H1 (cell line): ENCODE data around the gene SMTN. TPM values are rescaled to one million over a fixed set of nuclear protein-coding genes. Genes with fewer than 3 reads are reported as not detected.

Experiments used
- CTCF ChIA-PET: fragments of 300-600 bp; sonication (Branson Sonifier 250); formaldehyde crosslinking; loops from one replicate; lab custom pipeline; 2021; ENCODE audit not compliant: partially characterized antibody; lab: Charles Lee
- POLR2A ChIA-PET: fragments of 300-600 bp; sonication (Branson Sonifier 250); formaldehyde crosslinking; loops from one replicate; lab custom pipeline; 2021; ENCODE audit warnings: inconsistent platforms; ENCODE audit not compliant: partially characterized antibody; lab: Charles Lee
- DNase-seq, 2 experiments: peaks; one replicate each; pipeline versions ENCODE4 v3.0.0 to v3.0.0-alpha.2; 2010 to 2022; ENCODE audit warnings: low spot score in 2 of 2, low read depth in 1 of 2, mixed read lengths in 1 of 2
- FAIRE-seq: peaks from 2 replicates; lab custom pipeline; 2011; peaks lifted over from hg19 to GRCh38; lab: Jason Lieb, UNC
- H2AFZ ChIP-seq: 2 replicates; pipeline ENCODE4 v1.8.1; 2012; ENCODE audit warnings: low read length, inconsistent platforms
- H2AK5ac ChIP-seq: 2 replicates; pipeline ENCODE4 v1.6.1; 2013; ENCODE audit warnings: low read depth, low read length
- H2BK120ac ChIP-seq: replicated peaks from 2 replicates; pipeline ENCODE3; 2013; ENCODE audit warnings: low read depth, low read length, inconsistent platforms
- H2BK12ac ChIP-seq: 2 replicates; pipeline ENCODE4 v1.6.1; 2013; ENCODE audit warnings: low read depth, low read length
- H2BK15ac ChIP-seq: 2 replicates; pipeline ENCODE4 v1.6.1; 2013; ENCODE audit warnings: low read length
- H2BK20ac ChIP-seq: 2 replicates; pipeline ENCODE4 v1.6.1; 2013; ENCODE audit warnings: low read length
- H2BK5ac ChIP-seq: 2 replicates; pipeline ENCODE4 v1.6.1; 2013; ENCODE audit warnings: low read depth, low read length
- H3K14ac ChIP-seq: 2 replicates; pipeline ENCODE4 v1.6.1; 2013; ENCODE audit warnings: inconsistent platforms; ENCODE audit not compliant: insufficient read length
- H3K18ac ChIP-seq: 2 replicates; pipeline ENCODE4 v1.6.1; 2013; ENCODE audit warnings: low read length; ENCODE audit errors: extremely low read depth
- H3K23ac ChIP-seq: 2 replicates; pipeline ENCODE4 v1.6.1; 2013; ENCODE audit warnings: inconsistent platforms; ENCODE audit not compliant: insufficient read length
- H3K23me2 ChIP-seq: 2 replicates; pipeline ENCODE4 v1.6.1; 2013; ENCODE audit warnings: low read depth, low read length
- H3K27ac ChIP-seq: 2 replicates; pipeline ENCODE4 v1.6.1; 2011; ENCODE audit warnings: low read depth, low read length, inconsistent platforms
- H3K27me3 ChIP-seq, 4 experiments: replicated peaks in 1 of 4; 1 replicate in 1 of 4; 2 replicates in 3 of 4; pipeline versions ENCODE4 v1.6.1 to v1.8.1; 2011 to 2013; ENCODE audit warnings: low read length in 3 of 4, mild to moderate bottlenecking in 3 of 4, inconsistent platforms in 2 of 4, mixed read lengths in 2 of 4, moderate library complexity in 1 of 4; ENCODE audit not compliant: control insufficient read depth in 3 of 4, insufficient read depth in 3 of 4; ENCODE audit errors: extremely low read depth in 1 of 4
- H3K36me3 ChIP-seq, 4 experiments: 2 replicates each; pipeline versions ENCODE4 v1.6.1 to v1.8.1; 2011 to 2013; ENCODE audit warnings: mild to moderate bottlenecking in 4 of 4, low read length in 3 of 4, moderate library complexity in 2 of 4, control low read depth in 1 of 4, inconsistent platforms in 1 of 4; ENCODE audit not compliant: insufficient read depth in 4 of 4, control insufficient read depth in 2 of 4
- H3K4ac ChIP-seq: replicated peaks from 2 replicates; pipeline ENCODE3; 2013; ENCODE audit warnings: low read length, low read depth, mixed read lengths, inconsistent platforms; ENCODE audit not compliant: insufficient read length
- H3K4me1 ChIP-seq, 4 experiments: replicated peaks in 1 of 4; 1 replicate in 1 of 4; 2 replicates in 3 of 4; pipeline versions ENCODE4 v1.6.1 to v1.8.1; 2011 to 2013; ENCODE audit warnings: low read length in 3 of 4, inconsistent platforms in 2 of 4, mixed read lengths in 1 of 4; ENCODE audit not compliant: insufficient read depth in 4 of 4, control insufficient read depth in 3 of 4
- H3K4me2 ChIP-seq, 2 experiments: 2 replicates each; pipeline versions ENCODE4 v1.6.1 to v1.8.1; 2011 to 2013; ENCODE audit warnings: low read depth in 2 of 2, low read length in 2 of 2, control low read depth in 1 of 2, inconsistent platforms in 1 of 2, mild to moderate bottlenecking in 1 of 2; ENCODE audit not compliant: insufficient read depth in 1 of 2
- H3K4me3 ChIP-seq, 4 experiments: fragments of 200-600, 300-600 bp in 1 of 4; sonication (generic), shearing (Covaris generic), sonication (Bioruptor Twin) in 1 of 4; 2 replicates each; pipeline versions ENCODE4 v1.5.1 to v1.8.1; 2011 to 2016; ENCODE audit warnings: low read length in 4 of 4, low read depth in 3 of 4, control low read depth in 2 of 4, inconsistent platforms in 2 of 4, mild to moderate bottlenecking in 2 of 4, mixed read lengths in 1 of 4, moderate library complexity in 1 of 4; ENCODE audit not compliant: insufficient read depth in 2 of 4; ENCODE audit errors: extremely low read depth in 1 of 4
- H3K56ac ChIP-seq: replicated peaks from 2 replicates; pipeline ENCODE3; 2013; ENCODE audit warnings: low read depth, mild to moderate bottlenecking, mixed read lengths, low read length, inconsistent platforms; ENCODE audit not compliant: insufficient read length
- H3K79me1 ChIP-seq: 2 replicates; pipeline ENCODE4 v1.6.1; 2013; ENCODE audit warnings: low read depth, low read length, control low read depth
- H3K79me2 ChIP-seq, 2 experiments: 2 replicates each; pipeline versions ENCODE4 v1.6.1 to v1.8.1; 2012 to 2013; ENCODE audit warnings: low read length in 2 of 2, mild to moderate bottlenecking in 2 of 2, inconsistent platforms in 1 of 2; ENCODE audit not compliant: insufficient read depth in 2 of 2, control insufficient read depth in 1 of 2
- H3K9ac ChIP-seq, 4 experiments: replicated peaks in 1 of 4; 1 replicate in 1 of 4; 2 replicates in 3 of 4; pipeline versions ENCODE4 v1.6.1 to v1.8.1; 2011 to 2013; ENCODE audit warnings: low read depth in 3 of 4, low read length in 3 of 4, control low read depth in 2 of 4, mild to moderate bottlenecking in 2 of 4, moderate library complexity in 2 of 4, inconsistent platforms in 1 of 4; ENCODE audit errors: extremely low read depth in 1 of 4
- H3K9me3 ChIP-seq, 2 experiments: 2 replicates each; pipeline versions ENCODE4 v1.6.1 to v1.8.1; 2012 to 2013; ENCODE audit warnings: mild to moderate bottlenecking in 2 of 2, moderate library complexity in 2 of 2, control low read depth in 1 of 2, inconsistent platforms in 1 of 2, low read depth in 1 of 2, low read length in 1 of 2, mixed read lengths in 1 of 2; ENCODE audit not compliant: insufficient read depth in 2 of 2
- H4K20me1 ChIP-seq, 2 experiments: replicated peaks in 1 of 2; 2 replicates each; pipeline versions ENCODE3 to v1.8.1; 2011 to 2013; ENCODE audit warnings: inconsistent platforms in 2 of 2, low read length in 2 of 2, mild to moderate bottlenecking in 1 of 2; ENCODE audit not compliant: insufficient read depth in 2 of 2, control insufficient read depth in 1 of 2
- H4K5ac ChIP-seq: 2 replicates; pipeline ENCODE4 v1.6.1; 2013; ENCODE audit warnings: low read length, low read depth, mixed read lengths, inconsistent platforms; ENCODE audit not compliant: insufficient read length
- H4K8ac ChIP-seq: 2 replicates; pipeline ENCODE4 v1.8.0; 2013; ENCODE audit warnings: mild to moderate bottlenecking, moderate library complexity, low read length, inconsistent platforms; ENCODE audit not compliant: insufficient read depth; ENCODE audit errors: extremely low read depth
- H4K91ac ChIP-seq: replicated peaks from 2 replicates; pipeline ENCODE3; 2013; ENCODE audit warnings: low read length, mixed read lengths, inconsistent platforms; ENCODE audit not compliant: insufficient read length
- ATF3 ChIP-seq: IDR thresholded peaks from 2 replicates; pipeline ENCODE4 v1.6.1; 2011; ENCODE audit warnings: low read depth, mild to moderate bottlenecking, low read length; ENCODE audit not compliant: insufficient read depth
- CHD1 ChIP-seq: IDR thresholded peaks from 2 replicates; pipeline ENCODE4 v1.6.1; 2012; ENCODE audit warnings: low read depth, low read length, improper control_type of control experiment
- KDM1A ChIP-seq: fragments of 200-600, 300-600 bp; sonication (generic); IDR thresholded peaks from 2 replicates; pipeline ENCODE4 v1.7.1; 2016; ENCODE audit warnings: mild to moderate bottlenecking, low read length, borderline replicate concordance
- KDM4A ChIP-seq: IDR thresholded peaks from one replicate; pipeline ENCODE4 v1.7.1; 2012; ENCODE audit warnings: low read depth, mild to moderate bottlenecking, moderate library complexity, low read length, inconsistent platforms; ENCODE audit not compliant: severe bottlenecking
- MAX ChIP-seq: IDR thresholded peaks from 2 replicates; pipeline ENCODE4 v1.6.1; 2012; ENCODE audit warnings: inconsistent platforms
- SIN3A ChIP-seq, 2 experiments: IDR thresholded peaks in 1 of 2; conservative IDR thresholded peaks in 1 of 2; 2 replicates each; pipeline ENCODE4 v1.6.1; 2011 to 2012; ENCODE audit warnings: low read length in 2 of 2, improper control_type of control experiment in 1 of 2, low read depth in 1 of 2, mild to moderate bottlenecking in 1 of 2
- TAF1 ChIP-seq: IDR thresholded peaks from 2 replicates; pipeline ENCODE4 v1.6.1; 2011; ENCODE audit warnings: mild to moderate bottlenecking, low read depth, low read length
- YY1 ChIP-seq: IDR thresholded peaks from 2 replicates; pipeline ENCODE4 v1.6.1; 2011; ENCODE audit warnings: low read depth, mild to moderate bottlenecking, low read length
- WGBS, 2 experiments: shearing (Covaris generic) in 1 of 2; methylation state at CpG; one replicate each; pipeline versions ENCODE4 v1.1.6 to v1.1.7; 2013 to 2015; ENCODE audit warnings: low lambda C conversion rate in 2 of 2, mixed read lengths in 2 of 2, inconsistent platforms in 1 of 2, low coverage in 1 of 2, missing lambda C conversion rate in 1 of 2; ENCODE audit not compliant: insufficient replicate concordance in 2 of 2, insufficient coverage in 1 of 2, insufficient read length in 1 of 2; ENCODE audit errors: extremely low coverage in 1 of 2, missing lambda C conversion rate in 1 of 2; 5-methylcytosine and 5-hydroxymethylcytosine counted together
- polyA plus RNA-seq, 7 experiments: library from polyadenylated mRNA; depleted of rRNA in 3 of 7; stranded (reverse) in 5 of 7; unstranded in 2 of 7; fragments of >200 nt in 5 of 7; fragments of 200-250 nt in 2 of 7; gene quantifications; 1 replicate in 5 of 7; 2 replicates in 1 of 7; 4 replicates in 1 of 7; pipeline versions ENCODE4 v1.2.1 to v1.2.3, GENCODE V29; 2011 to 2013; ENCODE audit warnings: missing spikeins in 2 of 7, mixed read lengths in 2 of 7
- total RNA-seq: library from RNA; stranded (reverse); fragmentation: NEBNext Ultra II Directional; extraction: Animal tissue kit (Norgen Biotek cat#: 25700); gene quantifications from 2 replicates; pipeline ENCODE4 v1.2.1, GENCODE V29; 2021
- TF ChIP-seq, protein P1 (sequence below), 3 experiments: IDR thresholded peaks; 1 replicate in 2 of 3; 2 replicates in 1 of 3; pipeline versions ENCODE4 v1.5.1 to v1.6.1; 2011; ENCODE audit warnings: low read length in 3 of 3, mild to moderate bottlenecking in 3 of 3, inconsistent platforms in 2 of 3, low read depth in 1 of 3, moderate library complexity in 1 of 3; ENCODE audit not compliant: insufficient read depth in 1 of 3; ENCODE audit errors: control extremely low read depth in 1 of 3

The SMTN gene
- total and polyA plus RNA-seq, 2 of the 8 experiments (the other 6 are each of a cell fraction or from before 2014, with no cell fraction given), result 12.3 to 20.8 TPM

DNA sequence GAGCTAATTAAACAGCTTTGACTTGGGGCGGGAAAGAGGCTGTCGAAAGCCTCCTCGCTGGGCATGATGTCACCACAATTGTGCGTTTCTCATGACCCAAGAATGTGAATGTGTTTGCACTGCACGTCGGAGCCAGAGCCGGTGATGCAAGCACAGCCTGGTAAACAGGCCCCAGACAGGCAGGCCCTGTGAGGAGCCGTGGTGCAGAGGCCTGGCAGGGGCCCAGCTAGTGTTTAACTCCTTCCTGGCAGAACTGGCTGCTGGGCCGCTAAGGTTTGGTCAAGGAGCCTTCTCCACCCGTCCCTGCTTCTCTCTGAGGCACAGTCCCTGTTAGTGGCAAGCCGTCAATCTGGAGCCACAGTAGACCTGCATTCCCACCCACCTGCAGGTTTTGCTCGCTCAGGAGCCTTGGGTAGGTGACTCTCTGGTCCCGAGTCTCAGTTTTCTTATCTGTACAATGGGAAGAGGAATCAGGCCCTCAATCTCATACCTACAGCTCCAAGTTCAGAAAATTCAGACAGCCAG is 25.4 kb upstream of the SMTN start:
- no peaks in the 10 kb centered on the region for H3K9me3 ChIP-seq
- no peak overlapping the region for H3K56ac ChIP-seq
- no peak overlapping the region for H3K4me3 ChIP-seq
- H3K9ac ChIP-seq, result no peak overlapping the region
- DNase-seq, result no peak
- 62% methylated on average over 12 of the region's 13 CpGs; no CpG with 5 or more reads in 1 of the 2 experiments for WGBS, 2 experiments
- H3K79me1 ChIP-seq, result no peaks in the 10 kb centered on the region
- H3K4me2 ChIP-seq, result no peak overlapping the region
- H4K8ac ChIP-seq, result no peak overlapping the region
- no peak overlapping the region for H3K23ac ChIP-seq
- no peak overlapping the region for H2BK12ac ChIP-seq
- no peak overlapping the region for H3K27ac ChIP-seq
- H3K18ac ChIP-seq, result no peak overlapping the region; the same call in 1 of the 2 replicates
- H3K4me1 ChIP-seq, result peaks cover 0 to 3% (median 0%) of the 10 kb centered on the region in 4 experiments; a peak in 1 of 7 replicates
- no peaks in the 10 kb centered on the region for H3K23me2 ChIP-seq
- H4K91ac ChIP-seq, result no peak overlapping the region
- H3K14ac ChIP-seq, result no peak overlapping the region
- H2BK120ac ChIP-seq, result no peak overlapping the region
- H3K36me3 ChIP-seq, result no peaks in the 10 kb centered on the region
- peak overlapping the region; percentile 98; the same call in 1 of the 2 replicates for H2BK15ac ChIP-seq
- H2AFZ ChIP-seq, result peak overlapping the region; percentile 99
- H2AK5ac ChIP-seq, result no peak overlapping the region
- H3K4ac ChIP-seq, result no peak overlapping the region
- H4K5ac ChIP-seq, result no peak overlapping the region
- ChIA-PET POLR2A (interaction anchor here (0.9 to 1.7 kb wide), 3 partner anchors 9 to 87 kb away, joined by 3 to 4 read pairs (median 4); partner anchors contain the start of genes MORC2 and TUG1), CTCF (interaction anchor here (0.7 to 2.3 kb wide), 3 partner anchors 27 to 49 kb away, joined by 3 to 10 read pairs (median 6); no protein-coding TSS in a partner anchor)
- no peaks in the 10 kb centered on the region for H3K27me3 ChIP-seq
- no peak overlapping the region for H2BK20ac ChIP-seq
- H2BK5ac ChIP-seq, result 0 out of 2 replicates have a peak overlapping the region, but pooled peaks have one; percentile 52
- no peak for FAIRE-seq
- H4K20me1 ChIP-seq, result no peaks in the 10 kb centered on the region
- H3K79me2 ChIP-seq, result no peaks in the 10 kb centered on the region
- TF ChIP-seq SIN3A (conservative IDR thresholded peaks at IDR 0.05 in 1 of 2, IDR thresholded peaks at IDR 0.05 in 1 of 2; ENCODE audit: low read depth in 1 of 2, low read length in 2 of 2) (no peak), KDM4A (no peak), MAX (no peak), TAF1 (0 out of 2 replicates have a peak, but pooled peaks have one; percentile 23), KDM1A (peak; percentile 94), CHD1 (no peak), ATF3 (0 out of 2 replicates have a peak, but pooled peaks have one; percentile 30), YY1 (no peak)
- TF ChIP-seq, protein P1, sequence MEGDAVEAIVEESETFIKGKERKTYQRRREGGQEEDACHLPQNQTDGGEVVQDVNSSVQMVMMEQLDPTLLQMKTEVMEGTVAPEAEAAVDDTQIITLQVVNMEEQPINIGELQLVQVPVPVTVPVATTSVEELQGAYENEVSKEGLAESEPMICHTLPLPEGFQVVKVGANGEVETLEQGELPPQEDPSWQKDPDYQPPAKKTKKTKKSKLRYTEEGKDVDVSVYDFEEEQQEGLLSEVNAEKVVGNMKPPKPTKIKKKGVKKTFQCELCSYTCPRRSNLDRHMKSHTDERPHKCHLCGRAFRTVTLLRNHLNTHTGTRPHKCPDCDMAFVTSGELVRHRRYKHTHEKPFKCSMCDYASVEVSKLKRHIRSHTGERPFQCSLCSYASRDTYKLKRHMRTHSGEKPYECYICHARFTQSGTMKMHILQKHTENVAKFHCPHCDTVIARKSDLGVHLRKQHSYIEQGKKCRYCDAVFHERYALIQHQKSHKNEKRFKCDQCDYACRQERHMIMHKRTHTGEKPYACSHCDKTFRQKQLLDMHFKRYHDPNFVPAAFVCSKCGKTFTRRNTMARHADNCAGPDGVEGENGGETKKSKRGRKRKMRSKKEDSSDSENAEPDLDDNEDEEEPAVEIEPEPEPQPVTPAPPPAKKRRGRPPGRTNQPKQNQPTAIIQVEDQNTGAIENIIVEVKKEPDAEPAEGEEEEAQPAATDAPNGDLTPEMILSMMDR (IDR thresholded peaks at IDR 0.05; ENCODE audit: control extremely low read depth in 1 of 3, insufficient read depth in 1 of 3, low read depth in 1 of 3, low read length in 3 of 3), result no peak
